SKM-1 treated with dmso at 0.1 percent for 144 hours (cell line): ENCODE measurements around the gene BCKDHA.

Experiments used
- DNase-seq: peaks from one replicate; lab custom pipeline; 2025; ENCODE audit not compliant: unreplicated experiment; lab: John Stamatoyannopoulos, UW

The BCKDHA gene

GRCh38 chr19:41397086-41398049 is at the start of gene BCKDHA, which contains the start of gene EXOSC5:
BCKDHA (plus strand) TSS chr19:41397818; CDS start chr19:41397828, 10 bp downstream.
EXOSC5 (minus strand) TSS chr19:41397359; CDS start chr19:41397328, 31 bp downstream.
- peak; percentile 99 for DNase-seq

DNA sequence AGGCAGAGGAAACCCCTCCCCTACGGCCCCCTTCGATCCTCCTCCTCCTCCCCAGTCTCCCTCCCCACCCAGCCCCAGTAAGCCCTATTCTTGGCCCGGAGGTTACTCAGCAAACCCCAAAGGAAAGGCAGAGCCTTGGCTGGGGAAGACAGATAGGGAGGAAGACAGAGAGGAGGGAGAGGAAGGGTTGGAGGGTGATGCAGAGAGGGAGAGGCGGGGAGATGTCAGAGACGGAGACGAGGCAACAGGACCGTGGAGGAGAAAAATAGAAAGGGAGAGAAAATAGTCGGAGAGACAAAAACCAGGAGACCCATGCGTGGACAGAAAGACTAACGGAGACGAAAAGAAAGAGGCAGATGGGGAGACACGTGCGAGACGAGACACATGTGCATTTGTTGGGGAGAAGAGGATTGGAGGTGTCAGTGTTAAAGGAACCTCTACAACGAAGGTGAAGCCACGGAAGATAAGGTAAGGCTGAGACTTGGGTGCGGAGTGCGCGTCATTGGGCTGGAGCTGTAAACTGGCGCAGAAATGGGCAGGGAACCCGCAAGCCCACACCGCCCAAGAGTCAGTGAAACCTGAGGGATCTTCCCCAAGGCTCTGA is 46.8 kb upstream of the BCKDHA start:
- no peak for DNase-seq

- DNase-seq: peak; percentile 61
Measured at GRCh38 chr19:41351339-41352245, 46.0 kb upstream of the BCKDHA start.

GRCh38 chr19:41352279-41352608 is 45.4 kb upstream of the BCKDHA start:
- DNase-seq: no peak

DNA sequence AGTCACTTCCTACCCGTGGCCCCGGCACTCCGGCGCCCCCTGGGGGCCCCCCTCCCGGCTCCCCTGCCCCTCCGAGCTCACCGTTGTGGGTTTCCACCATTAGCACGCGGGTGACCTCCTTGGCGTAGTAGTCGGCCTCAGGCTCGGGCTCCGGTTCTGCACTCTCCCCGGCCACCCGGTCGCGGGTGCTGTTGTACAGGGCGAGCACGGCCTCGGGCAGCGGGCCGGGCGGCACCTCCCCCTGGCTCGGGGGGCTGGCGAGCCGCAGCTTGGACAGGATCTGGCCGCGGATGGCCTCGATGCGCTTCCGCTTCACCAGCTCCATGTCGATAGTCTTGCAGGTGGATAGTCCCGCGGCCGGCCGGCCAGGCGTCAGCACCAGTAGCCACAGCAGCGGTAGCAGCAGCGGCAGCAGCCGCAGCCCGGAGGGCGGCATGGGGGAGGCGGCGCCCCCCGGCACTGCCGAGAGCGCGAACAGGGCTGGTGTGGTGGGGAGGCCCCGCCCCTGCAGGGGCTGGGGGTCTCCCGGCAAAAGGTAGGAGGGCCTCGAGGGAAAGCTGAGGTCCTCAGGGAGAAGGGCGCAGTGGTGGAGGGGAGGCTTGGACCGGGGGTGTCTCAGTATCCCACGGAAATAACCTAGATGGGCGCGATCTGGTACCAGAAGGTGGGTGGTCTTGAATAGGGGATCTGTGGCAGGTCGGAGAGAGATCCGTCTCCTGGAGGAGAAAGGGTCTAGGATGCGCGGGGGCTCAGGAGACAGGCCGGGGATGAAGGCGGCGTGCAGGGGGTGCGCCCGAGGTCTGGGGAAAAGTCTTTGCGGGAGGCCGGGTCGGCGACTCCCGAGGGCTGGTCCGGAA is 44.8 kb upstream of the BCKDHA start:
- DNase-seq: peak; percentile 68

GRCh38 chr19:41353466-41354342 is 43.9 kb upstream of the BCKDHA start, which contains the start of gene TGFB1:
TGFB1 (minus strand) TSS chr19:41353922; CDS start chr19:41353044, 878 bp downstream.
- peak; percentile 84 for DNase-seq

- no peak for DNase-seq
Measured at GRCh38 chr19:41354343-41354953, 43.2 kb upstream of the BCKDHA start.

DNA sequence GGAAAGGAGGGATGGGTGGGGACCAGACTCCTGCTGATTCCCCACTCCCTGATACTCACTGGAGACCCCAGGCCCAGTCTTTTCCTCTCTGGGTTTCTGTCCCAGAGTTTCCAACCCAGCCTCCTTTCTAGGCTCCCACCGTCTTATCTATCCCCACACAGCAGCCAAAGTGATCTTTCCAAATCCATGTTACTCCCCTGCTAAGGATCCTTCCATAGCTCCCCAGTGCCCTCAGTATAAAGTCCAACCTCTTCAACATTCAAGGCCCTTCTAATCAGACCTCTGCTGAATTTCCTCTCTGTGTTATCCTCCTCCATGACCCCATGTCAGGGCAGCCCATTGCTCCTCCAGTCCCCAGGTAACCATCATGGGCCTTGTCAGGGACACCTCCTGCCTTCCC is 42.6 kb upstream of the BCKDHA start:
- DNase-seq: no peak

GRCh38 chr19:41355802-41356201 is 41.8 kb upstream of the BCKDHA start:
- DNase-seq: no peak

DNA sequence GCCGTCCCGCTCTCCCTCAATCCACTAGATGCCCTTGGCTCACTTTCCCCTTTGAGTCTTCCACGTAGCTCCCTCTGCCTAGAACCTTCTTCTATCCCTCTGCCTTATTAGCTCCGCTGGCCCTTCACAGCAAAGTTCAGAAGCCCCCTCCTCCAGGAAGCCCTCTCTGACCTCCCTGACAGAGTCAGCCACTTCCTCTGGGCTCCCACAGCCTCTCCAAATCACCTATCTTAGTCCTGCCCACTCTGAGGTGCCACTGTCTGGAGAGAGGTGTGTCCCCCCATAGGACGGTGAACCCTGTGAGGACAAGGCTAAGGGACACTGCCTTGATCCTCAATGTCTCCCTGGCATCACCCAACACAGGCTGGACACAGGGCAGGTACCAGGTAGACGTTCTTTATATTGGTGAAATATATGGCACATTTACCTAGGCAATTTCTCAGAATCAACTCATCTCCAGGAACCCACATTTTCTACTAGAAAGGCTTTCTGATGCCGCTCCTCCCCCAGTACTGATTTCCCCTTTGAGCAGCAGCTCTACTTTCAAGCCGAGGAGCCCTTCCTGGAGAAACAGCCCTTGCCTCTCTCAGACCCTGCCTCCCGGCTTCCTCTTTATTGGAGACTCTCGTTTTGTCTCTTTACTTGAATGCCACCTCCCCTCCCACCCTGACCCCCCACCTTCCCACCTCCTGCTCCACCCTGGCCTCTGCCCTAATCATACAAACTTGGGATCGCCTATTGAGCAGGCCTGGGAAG is 40.5 kb upstream of the BCKDHA start:
- DNase-seq: no peak

DNA sequence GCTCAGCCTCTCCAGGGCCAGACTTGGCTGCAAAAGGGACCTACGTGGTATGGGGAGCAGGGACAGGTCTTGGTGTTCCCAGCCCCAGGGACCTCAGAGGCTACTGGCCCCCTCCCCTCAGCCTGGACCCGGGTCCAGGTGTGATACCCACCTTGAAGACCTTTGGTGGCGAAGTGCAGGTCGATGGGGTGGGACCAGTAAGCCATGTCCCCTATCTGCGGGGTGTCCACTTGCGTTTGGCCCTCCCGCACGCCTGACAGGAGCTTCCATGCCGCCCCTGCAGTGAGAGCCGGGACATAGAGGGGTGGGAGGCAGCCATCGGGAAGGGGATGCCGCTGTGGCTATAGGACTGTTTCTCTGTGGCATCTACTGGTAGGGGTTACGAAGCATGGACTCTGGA is 39.9 kb upstream of the BCKDHA start:
- DNase-seq: no peak

- DNase-seq: no peak
Measured at GRCh38 chr19:41359741-41360140, 37.9 kb upstream of the BCKDHA start.

DNA sequence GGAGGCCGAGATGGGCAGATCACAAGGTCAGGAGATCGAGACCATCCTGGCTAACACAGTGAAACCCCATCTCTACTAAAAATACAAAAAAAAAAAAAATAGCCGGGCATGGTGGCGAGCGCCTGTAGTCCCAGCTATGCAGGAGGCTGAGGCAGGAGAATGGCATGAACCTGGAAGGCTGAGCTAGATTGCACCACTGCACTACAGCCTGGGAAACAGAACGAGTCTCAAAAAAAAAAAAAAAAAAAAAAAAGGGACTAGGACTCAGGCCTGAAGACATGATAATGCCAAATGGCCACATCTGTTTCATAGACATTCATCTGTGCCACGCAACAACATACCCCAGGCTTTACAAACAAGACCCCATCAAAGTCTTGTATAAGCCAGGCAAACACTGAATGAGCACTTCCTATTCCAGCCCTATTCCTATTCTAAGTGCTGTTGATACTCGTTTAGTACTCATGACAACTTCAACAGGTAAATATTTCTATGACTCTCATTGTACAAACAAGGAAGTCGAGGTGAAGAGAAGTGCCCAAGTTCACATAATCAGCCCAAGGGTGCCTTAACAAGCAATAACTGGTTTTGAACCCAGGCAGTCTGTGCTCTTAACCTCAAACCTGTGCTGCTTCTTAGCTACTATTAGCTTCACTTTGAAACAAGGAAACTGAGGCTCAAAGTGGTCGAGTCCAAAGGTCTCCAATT is 35.3 kb upstream of the BCKDHA start:
- DNase-seq: no peak

- DNase-seq: no peak
Measured at GRCh38 chr19:41363371-41363752, 34.3 kb upstream of the BCKDHA start.

DNA sequence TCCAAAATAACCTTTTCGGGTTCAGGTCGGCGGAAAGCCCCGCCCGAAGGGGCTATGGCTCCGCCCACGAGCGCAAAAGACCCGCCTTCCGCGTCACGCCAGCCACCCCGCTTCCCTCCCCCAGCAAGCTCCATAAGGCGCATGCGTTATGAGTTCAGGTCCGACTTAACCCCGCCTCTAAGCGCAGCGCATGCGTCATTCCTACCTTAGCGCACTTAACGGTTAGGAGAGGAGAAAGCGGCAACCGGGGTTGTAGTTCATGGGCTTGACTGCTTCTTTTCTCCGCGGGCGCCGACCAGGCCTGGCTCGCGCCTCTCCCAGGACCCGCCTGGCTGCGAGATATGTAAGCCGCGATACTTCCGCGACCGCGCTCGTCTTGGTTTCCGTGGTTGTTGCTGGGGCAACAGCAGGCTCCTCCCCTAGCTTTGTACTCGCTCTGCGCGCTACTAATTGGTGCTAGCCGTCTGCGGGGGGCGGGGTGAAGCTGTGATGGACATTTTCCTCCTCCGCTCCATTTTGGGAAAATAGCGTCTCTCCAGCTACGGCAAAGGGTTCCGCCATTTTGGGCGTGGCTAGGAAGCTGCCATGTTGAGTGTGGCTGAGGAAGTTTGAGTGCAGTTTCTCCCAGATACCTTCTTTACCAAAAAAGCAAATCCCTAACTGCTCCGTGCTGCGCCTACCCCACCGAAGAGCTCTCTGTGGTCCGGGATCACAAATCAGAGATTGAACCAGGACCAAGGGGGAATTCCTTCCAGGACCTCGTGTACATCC is 33.7 kb upstream of the BCKDHA start, which contains the start of gene B9D2:
Gene B9D2, minus strand, starts transcription at position 397 of the 771 bp plus-strand sequence. CDS start 630 bp downstream, outside the sequence.
- DNase-seq: peak; percentile 96

- peak; percentile 83 for DNase-seq
Measured at GRCh38 chr19:41364524-41365391, 32.9 kb upstream of the BCKDHA start.
